Measurements from ENCODE around the gene ORC1.

The ORC1 gene

DNA sequence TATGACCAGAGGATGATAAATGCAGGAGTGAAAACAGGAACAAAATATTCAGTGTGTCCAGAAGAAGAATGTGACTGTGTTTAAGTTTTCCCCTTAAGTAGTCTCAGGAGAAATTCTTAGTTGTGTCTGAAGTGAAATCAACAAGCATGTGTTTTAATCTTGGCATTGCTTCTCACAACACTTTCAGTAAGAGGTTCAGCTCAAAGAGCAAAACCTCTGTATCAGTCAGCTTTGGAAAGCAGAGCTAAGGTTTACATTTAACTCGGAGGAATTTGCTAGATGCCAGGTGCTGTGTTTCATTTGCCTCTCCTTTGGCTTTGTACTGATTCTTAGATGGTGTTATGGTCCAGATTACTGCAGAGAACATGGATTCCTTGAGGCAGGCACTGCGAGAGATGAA is 66.8 kb downstream of the ORC1 start:
- H2AFZ ChIP-seq (ENCODE audit: low read length), result no peak overlapping the region
- H3K4me2 ChIP-seq (ENCODE audit: low read depth, low read length), result no peak overlapping the region
- H3K9me3 ChIP-seq (replicated peaks; ENCODE audit: insufficient read depth, low read length), result no peaks in the 10 kb centered on the region
- H3K9me2 ChIP-seq (replicated peaks; ENCODE audit: insufficient read depth, low read length), result no peaks in the 10 kb centered on the region
- no peaks in the 10 kb centered on the region for H3F3A ChIP-seq (ENCODE audit: insufficient read depth, low read length)
- H3K4me3 ChIP-seq (ENCODE audit: low read length), result no peak overlapping the region
- H3K27ac ChIP-seq (ENCODE audit: low read length), result no peak overlapping the region
- TF ChIP-seq EZH2 (optimal IDR thresholded peaks at IDR 0.05; ENCODE audit: low read depth, low read length), result no peak
- H3K9ac ChIP-seq (ENCODE audit: low read length), result no peak overlapping the region
- DNase-seq, result no peak
- no peaks in the 10 kb centered on the region for H4K20me1 ChIP-seq (ENCODE audit: insufficient read depth, low read length)
- no peaks in the 10 kb centered on the region for H3K79me2 ChIP-seq (ENCODE audit: low read length)
- peaks cover 12% of the 10 kb centered on the region for H3K4me1 ChIP-seq (ENCODE audit: low read length)
- H3K27me3 ChIP-seq (replicated peaks; ENCODE audit: insufficient read depth, low read length), result no peaks in the 10 kb centered on the region
- no peaks in the 10 kb centered on the region for H3K36me3 ChIP-seq (replicated peaks; ENCODE audit: insufficient read depth, low read length)

DNA sequence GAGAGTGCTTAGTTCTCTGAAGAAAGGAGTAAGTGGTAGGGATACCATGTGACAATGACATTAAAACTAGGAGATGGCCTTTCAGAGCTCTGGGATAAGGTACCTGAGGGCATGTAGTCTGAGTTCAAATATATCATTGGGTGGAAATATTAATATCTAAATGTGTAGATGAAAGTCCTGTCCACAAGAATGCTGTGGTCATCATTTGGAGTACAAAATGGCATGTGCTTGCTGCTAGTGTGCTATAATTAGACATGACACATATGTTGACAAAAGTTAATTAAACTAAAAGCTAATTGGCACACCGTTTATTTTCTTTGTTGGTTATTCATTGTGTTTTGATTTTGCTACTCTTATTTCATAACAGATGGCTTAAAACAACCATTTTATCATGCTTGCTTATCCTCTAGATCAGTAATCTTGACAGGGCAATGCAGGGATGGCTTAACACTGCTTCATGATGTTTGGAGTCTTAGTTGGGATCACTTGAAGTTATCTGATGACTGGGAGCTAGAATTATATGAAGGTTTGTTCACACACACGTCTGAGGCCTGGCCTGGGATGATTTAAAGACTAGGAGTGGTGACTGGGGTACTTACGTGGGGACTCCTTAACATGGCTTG is 69.2 kb downstream of the ORC1 start:
- no peak for TF ChIP-seq CTCF (IDR thresholded peaks at IDR 0.05; ENCODE audit: low read length)
- TF ChIP-seq EZH2phosphoT487 (IDR thresholded peaks at IDR 0.05; ENCODE audit: low read length), result no peak
- no peak for TF ChIP-seq EZH2 (optimal IDR thresholded peaks at IDR 0.05; ENCODE audit: low read depth, low read length)
- no peak overlapping the region for H2AFZ ChIP-seq (ENCODE audit: low read length)
- no peaks in the 10 kb centered on the region for H3K36me3 ChIP-seq (replicated peaks; ENCODE audit: insufficient read depth, low read length)
- no peaks in the 10 kb centered on the region for H3K27me3 ChIP-seq (replicated peaks; ENCODE audit: insufficient read depth, low read length)
- no peak overlapping the region for H3K9ac ChIP-seq (ENCODE audit: low read length)
- no peaks in the 10 kb centered on the region for H4K20me1 ChIP-seq (ENCODE audit: insufficient read depth, low read length)
- no peaks in the 10 kb centered on the region for H3K9me3 ChIP-seq (replicated peaks; ENCODE audit: insufficient read depth, low read length)
- peaks cover 12% of the 10 kb centered on the region for H3K4me1 ChIP-seq (ENCODE audit: low read length)
- H3K9me2 ChIP-seq (replicated peaks; ENCODE audit: insufficient read depth, low read length), result no peaks in the 10 kb centered on the region
- DNase-seq, result no peak
- no peak overlapping the region for H3K4me3 ChIP-seq (ENCODE audit: low read length)
- H3K27ac ChIP-seq (ENCODE audit: low read length), result no peak overlapping the region
- H3F3A ChIP-seq (ENCODE audit: insufficient read depth, low read length), result no peaks in the 10 kb centered on the region
- peak overlapping the region; percentile 15; the same call in 1 of the 2 replicates for H3K4me2 ChIP-seq (ENCODE audit: low read depth, low read length)
- H3K79me2 ChIP-seq (ENCODE audit: low read length), result no peaks in the 10 kb centered on the region

DNA sequence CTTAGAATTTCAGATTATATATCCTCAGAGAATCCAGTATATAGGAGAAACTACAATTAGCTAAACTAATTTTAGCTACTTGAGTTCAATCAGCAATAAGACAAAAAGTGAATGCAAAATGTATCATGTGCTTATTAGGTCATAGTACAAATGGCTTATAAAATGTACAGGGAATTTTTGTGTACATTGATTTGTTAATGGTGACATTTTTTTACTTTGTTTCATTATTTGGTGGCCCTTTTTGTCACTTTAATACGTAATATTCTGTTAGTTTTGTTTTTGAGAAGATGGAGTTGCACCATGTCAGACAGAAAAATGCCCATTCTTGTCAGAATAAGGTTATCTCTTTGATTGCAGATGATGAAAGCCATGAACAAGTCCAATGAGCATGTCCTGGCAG is 71.8 kb downstream of the ORC1 start:
- no peak overlapping the region for H2AFZ ChIP-seq (ENCODE audit: low read length)
- peaks cover 12% of the 10 kb centered on the region for H3K4me1 ChIP-seq (ENCODE audit: low read length)
- no peak overlapping the region for H3K4me3 ChIP-seq (ENCODE audit: low read length)
- H3F3A ChIP-seq (ENCODE audit: insufficient read depth, low read length), result no peaks in the 10 kb centered on the region
- H3K9me3 ChIP-seq (replicated peaks; ENCODE audit: insufficient read depth, low read length), result no peaks in the 10 kb centered on the region
- no peaks in the 10 kb centered on the region for H3K79me2 ChIP-seq (ENCODE audit: low read length)
- no peak overlapping the region for H3K27ac ChIP-seq (ENCODE audit: low read length)
- DNase-seq, result no peak
- no peaks in the 10 kb centered on the region for H3K9me2 ChIP-seq (replicated peaks; ENCODE audit: insufficient read depth, low read length)
- no peaks in the 10 kb centered on the region for H3K27me3 ChIP-seq (replicated peaks; ENCODE audit: insufficient read depth, low read length)
- no peaks in the 10 kb centered on the region for H4K20me1 ChIP-seq (ENCODE audit: insufficient read depth, low read length)
- H3K9ac ChIP-seq (ENCODE audit: low read length), result no peak overlapping the region
- H3K36me3 ChIP-seq (replicated peaks; ENCODE audit: insufficient read depth, low read length), result no peaks in the 10 kb centered on the region
- H3K4me2 ChIP-seq (ENCODE audit: low read depth, low read length), result no peak overlapping the region
- TF ChIP-seq EZH2 (optimal IDR thresholded peaks at IDR 0.05; ENCODE audit: low read depth, low read length), result no peak
- TF ChIP-seq EZH2phosphoT487 (IDR thresholded peaks at IDR 0.05; ENCODE audit: low read length), result no peak
- no peak for TF ChIP-seq CTCF (IDR thresholded peaks at IDR 0.05; ENCODE audit: low read length)

DNA sequence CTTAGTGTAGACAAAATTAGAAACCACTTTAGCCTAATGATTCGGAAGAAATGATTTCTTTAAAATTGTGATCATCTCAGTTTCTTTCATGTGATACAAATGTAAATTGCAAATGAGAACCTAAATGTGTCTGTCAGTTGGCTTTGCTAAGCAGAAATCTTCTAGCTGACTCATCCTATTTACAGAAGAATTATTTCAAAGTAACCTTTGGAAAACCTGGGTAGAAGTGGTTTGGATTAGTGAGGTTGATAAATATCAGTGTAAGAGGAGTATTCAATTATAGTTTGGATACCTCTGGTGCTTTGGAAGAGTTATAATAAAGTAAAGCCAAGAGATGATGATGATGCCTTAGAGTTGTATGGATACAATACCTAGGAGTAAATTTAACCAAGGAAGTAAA is 75.6 kb downstream of the ORC1 start:
- no peak for DNase-seq
- no peak overlapping the region for H3K4me2 ChIP-seq (ENCODE audit: low read depth, low read length)
- no peak overlapping the region for H3K4me3 ChIP-seq (ENCODE audit: low read length)
- H3F3A ChIP-seq (ENCODE audit: insufficient read depth, low read length), result no peaks in the 10 kb centered on the region
- no peaks in the 10 kb centered on the region for H4K20me1 ChIP-seq (ENCODE audit: insufficient read depth, low read length)
- TF ChIP-seq CTCF (IDR thresholded peaks at IDR 0.05; ENCODE audit: low read length) (no peak), EZH2phosphoT487 (IDR thresholded peaks at IDR 0.05; ENCODE audit: low read length) (no peak), EZH2 (optimal IDR thresholded peaks at IDR 0.05; ENCODE audit: low read depth, low read length) (no peak)
- no peaks in the 10 kb centered on the region for H3K9me3 ChIP-seq (replicated peaks; ENCODE audit: insufficient read depth, low read length)
- no peaks in the 10 kb centered on the region for H3K79me2 ChIP-seq (ENCODE audit: low read length)
- H3K27me3 ChIP-seq (replicated peaks; ENCODE audit: insufficient read depth, low read length), result no peaks in the 10 kb centered on the region
- H3K9me2 ChIP-seq (replicated peaks; ENCODE audit: insufficient read depth, low read length), result no peaks in the 10 kb centered on the region
- H2AFZ ChIP-seq (ENCODE audit: low read length), result no peak overlapping the region
- no peak overlapping the region for H3K9ac ChIP-seq (ENCODE audit: low read length)
- H3K36me3 ChIP-seq (replicated peaks; ENCODE audit: insufficient read depth, low read length), result no peaks in the 10 kb centered on the region
- no peak overlapping the region for H3K27ac ChIP-seq (ENCODE audit: low read length)
- no peaks in the 10 kb centered on the region for H3K4me1 ChIP-seq (ENCODE audit: low read length)

Data from MM.1S (cell line).